Measurements from ENCODE around the gene GULP1. TPM values are rescaled to one million over a fixed set of nuclear protein-coding genes. Genes with fewer than 3 reads are reported as not detected.

Gene GULP1
- total and polyA plus RNA-seq, 10 of the 15 experiments (the other 5 are each of a cell fraction or from before 2014, with no cell fraction given): 0.02 to 1.3 (median 0.15) TPM; not detected in 5

DNA sequence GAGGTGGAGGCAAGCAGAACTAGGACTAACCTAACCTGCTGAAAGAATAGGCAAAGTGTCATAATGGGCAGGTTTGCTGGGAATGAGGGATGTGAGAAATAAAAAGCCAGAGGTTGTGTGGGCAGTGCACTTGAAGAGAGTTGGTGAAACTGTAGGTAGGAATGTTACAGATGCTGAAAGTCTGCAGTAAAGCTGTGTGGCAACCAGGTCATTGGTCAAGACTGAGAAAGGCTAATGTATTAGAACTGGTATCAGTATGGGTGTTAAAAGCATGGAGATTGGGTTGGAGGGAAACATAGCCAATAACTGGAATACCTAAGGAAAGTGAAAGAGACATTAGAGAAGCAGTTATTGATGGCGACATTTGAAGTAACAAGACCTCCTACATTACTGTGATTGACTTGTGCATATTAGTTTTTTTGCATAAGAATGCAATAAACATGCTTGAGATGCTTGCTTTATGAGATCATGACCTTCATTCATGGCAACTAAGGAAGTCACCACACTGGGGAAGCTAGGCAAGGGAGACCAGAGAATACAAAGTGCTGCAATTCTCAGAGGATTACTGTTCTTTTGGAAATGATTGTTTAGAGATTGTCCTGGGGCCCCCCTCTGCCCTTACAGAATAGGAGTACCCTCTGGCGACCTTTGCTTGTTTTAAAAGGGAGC, 11.8 kb downstream of the GULP1 start (continued):
- TF ChIP-seq ZNF592 (IDR thresholded peaks at IDR 0.05) (no peak), CBX5 (IDR thresholded peaks at IDR 0.05; ENCODE audit: low read depth) (no peak), RFX5 (IDR thresholded peaks at IDR 0.05; ENCODE audit: low read depth, low read length) (no peak), SUPT20H (IDR thresholded peaks at IDR 0.05; ENCODE audit: borderline replicate concordance, control insufficient read depth, low read depth, low read length) (no peak), ZNF24 (IDR thresholded peaks at IDR 0.05) (no peak), BACH1 (IDR thresholded peaks at IDR 0.05; ENCODE audit: borderline replicate concordance) (no peak)
- TF ChIP-seq, protein P1, sequence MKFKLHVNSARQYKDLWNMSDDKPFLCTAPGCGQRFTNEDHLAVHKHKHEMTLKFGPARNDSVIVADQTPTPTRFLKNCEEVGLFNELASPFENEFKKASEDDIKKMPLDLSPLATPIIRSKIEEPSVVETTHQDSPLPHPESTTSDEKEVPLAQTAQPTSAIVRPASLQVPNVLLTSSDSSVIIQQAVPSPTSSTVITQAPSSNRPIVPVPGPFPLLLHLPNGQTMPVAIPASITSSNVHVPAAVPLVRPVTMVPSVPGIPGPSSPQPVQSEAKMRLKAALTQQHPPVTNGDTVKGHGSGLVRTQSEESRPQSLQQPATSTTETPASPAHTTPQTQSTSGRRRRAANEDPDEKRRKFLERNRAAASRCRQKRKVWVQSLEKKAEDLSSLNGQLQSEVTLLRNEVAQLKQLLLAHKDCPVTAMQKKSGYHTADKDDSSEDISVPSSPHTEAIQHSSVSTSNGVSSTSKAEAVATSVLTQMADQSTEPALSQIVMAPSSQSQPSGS (IDR thresholded peaks at IDR 0.05; ENCODE audit: low read length): no peak
